Measurements from ENCODE around the gene ARIH1.

ARIH1 gene

DNA sequence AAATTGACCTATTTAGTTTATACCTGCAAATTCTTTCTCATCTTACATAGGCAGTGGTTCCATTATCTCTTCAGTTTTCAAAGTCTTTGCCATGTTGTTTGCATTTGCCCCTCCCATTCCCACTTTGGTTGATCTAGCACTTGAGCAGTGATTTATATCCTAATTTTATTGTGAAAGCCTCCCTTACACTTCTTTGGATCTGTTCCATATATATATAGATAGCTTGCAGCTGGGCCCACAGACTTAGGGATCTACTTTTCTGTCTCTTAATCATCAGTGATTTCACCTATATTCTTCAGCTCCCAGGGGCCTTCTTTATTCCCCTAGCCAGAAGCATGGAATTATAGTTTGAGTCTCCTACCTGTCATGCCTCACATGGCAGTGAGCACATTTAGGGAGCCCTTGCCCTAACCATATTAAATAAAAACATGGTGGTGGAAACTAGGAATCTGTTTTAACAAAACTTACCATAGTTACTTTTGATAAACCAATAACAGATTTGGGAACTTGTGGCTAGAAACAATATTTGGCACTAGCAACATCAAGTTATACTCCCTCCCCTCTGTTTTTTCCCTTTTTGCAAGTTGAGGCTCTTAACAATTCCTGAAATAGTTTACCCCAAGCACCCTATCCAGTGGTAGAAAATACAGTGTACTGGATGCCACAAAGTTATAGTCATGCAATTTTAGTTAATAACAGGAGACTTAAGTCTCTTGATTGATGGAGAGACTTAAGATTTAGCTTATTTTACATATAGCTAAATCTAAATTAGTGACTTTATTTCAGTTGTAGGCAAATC lies 41.7 kb downstream of the ARIH1 start:
- no peak for TF ChIP-seq CTCF (conservative IDR thresholded peaks at IDR 0.05; ENCODE audit: low read depth, low read length)
- no peak overlapping the region for H3K4me3 ChIP-seq (ENCODE audit: low read length)
- DNase-seq (ENCODE audit: low read depth): peak; percentile 12

- DNase-seq (ENCODE audit: low read depth): no peak
- H3K4me3 ChIP-seq (ENCODE audit: low read length): no peak overlapping the region
- no peak for TF ChIP-seq CTCF (conservative IDR thresholded peaks at IDR 0.05; ENCODE audit: low read depth, low read length)
These were observed 42.6 kb downstream of the ARIH1 start for GRCh38 chr15:72516777-72517176.

- no peak for TF ChIP-seq CTCF (conservative IDR thresholded peaks at IDR 0.05; ENCODE audit: low read depth, low read length)
- no peak for DNase-seq (ENCODE audit: low read depth)
- H3K4me3 ChIP-seq (ENCODE audit: low read length): no peak overlapping the region
These were observed 47.6 kb downstream of the ARIH1 start for GRCh38 chr15:72521682-72522081.

- no peak for DNase-seq (ENCODE audit: low read depth)
- no peak overlapping the region for H3K4me3 ChIP-seq (ENCODE audit: low read length)
- TF ChIP-seq CTCF (conservative IDR thresholded peaks at IDR 0.05; ENCODE audit: low read depth, low read length): peak; percentile 40
These were observed 59.0 kb downstream of the ARIH1 start for GRCh38 chr15:72532991-72533601.

DNA sequence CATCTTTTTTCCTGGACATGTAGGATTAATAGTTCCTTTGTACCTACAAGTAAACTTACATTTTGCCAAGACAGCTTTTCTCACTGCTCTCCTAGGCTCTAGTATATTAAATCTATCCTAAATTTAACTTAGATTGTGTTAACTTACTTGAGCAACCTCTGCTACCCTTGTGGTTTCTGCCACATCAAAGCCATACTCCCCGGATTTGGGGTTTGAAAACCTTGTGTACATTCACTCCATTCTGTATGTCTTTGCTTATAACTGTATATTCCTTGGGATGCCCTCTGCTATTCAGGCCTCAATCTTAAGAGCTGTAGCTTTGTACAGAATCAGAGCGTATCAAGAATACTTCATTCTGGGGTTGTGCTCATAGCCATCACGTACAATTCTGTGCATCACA lies 60.4 kb downstream of the ARIH1 start:
- no peak overlapping the region for H3K4me3 ChIP-seq (ENCODE audit: low read length)
- no peak for DNase-seq (ENCODE audit: low read depth)
- no peak for TF ChIP-seq CTCF (conservative IDR thresholded peaks at IDR 0.05; ENCODE audit: low read depth, low read length)

GRCh38 chr15:72535911-72536310 lies 61.8 kb downstream of the ARIH1 start:
- TF ChIP-seq CTCF (conservative IDR thresholded peaks at IDR 0.05; ENCODE audit: low read depth, low read length): no peak
- no peak for DNase-seq (ENCODE audit: low read depth)
- H3K4me3 ChIP-seq (ENCODE audit: low read length): no peak overlapping the region

DNA sequence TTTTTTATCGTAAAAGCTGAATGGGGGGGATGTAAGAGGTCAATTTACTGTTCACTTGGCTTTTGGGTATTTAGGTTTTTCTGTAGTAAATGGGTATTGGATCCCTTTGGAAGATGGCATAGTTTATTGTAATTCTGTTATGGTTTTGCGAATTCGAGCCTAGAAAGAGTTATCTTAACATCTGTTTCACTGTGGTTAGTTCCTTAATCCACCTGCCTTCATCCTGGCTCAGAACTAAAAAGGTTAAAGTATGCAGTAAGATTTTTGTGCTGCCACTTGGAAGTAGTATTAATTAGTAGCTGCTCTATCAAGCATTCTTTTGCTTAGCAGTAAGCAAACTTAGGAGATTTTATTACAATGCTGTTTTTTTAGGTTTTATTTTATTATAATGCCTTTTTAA lies 62.4 kb downstream of the ARIH1 start:
- H3K4me3 ChIP-seq (ENCODE audit: low read length): no peak overlapping the region
- TF ChIP-seq CTCF (conservative IDR thresholded peaks at IDR 0.05; ENCODE audit: low read depth, low read length): no peak
- peak; percentile 8 for DNase-seq (ENCODE audit: low read depth)

Data from retinal pigment epithelial cell (primary cell).